Neural progenitor cell (in vitro differentiated cells): ENCODE results near the gene ARL13A. TPM values are rescaled to one million over a fixed set of nuclear protein-coding genes. Genes with fewer than 3 reads are reported as not detected.

Source experiments
- DNase-seq: peaks from one replicate; pipeline ENCODE4 v3.0.0-alpha.2; 2016; ENCODE audit warnings: low spot score
- H2AFZ ChIP-seq: fragments of 200-600 bp; sonication (generic); replicated peaks from 2 replicates; pipeline ENCODE4 v1.6.1; 2016; ENCODE audit warnings: antibody characterized with exemption
- H3F3A ChIP-seq: fragments of 200-600 bp; sonication (generic); 2 replicates; pipeline ENCODE4 v1.6.1; 2016; ENCODE audit warnings: antibody characterized with exemption, low read depth
- H3K27ac ChIP-seq: fragments of 200-600 bp; sonication (generic); 2 replicates; pipeline ENCODE4 v1.5.1; 2016; ENCODE audit warnings: mild to moderate bottlenecking
- H3K27me3 ChIP-seq: fragments of 200-600 bp; sonication (generic); 2 replicates; pipeline ENCODE4 v1.6.1; 2016; ENCODE audit warnings: mild to moderate bottlenecking, moderate library complexity
- H3K36me3 ChIP-seq: fragments of 200-600 bp; sonication (generic); 2 replicates; pipeline ENCODE4 v1.5.1; 2016
- H3K4me1 ChIP-seq: fragments of 200-600 bp; sonication (generic); 2 replicates; pipeline ENCODE4 v1.6.1; 2016; ENCODE audit warnings: mixed run types
- H3K4me2 ChIP-seq: fragments of 200-600 bp; sonication (generic); 2 replicates; pipeline ENCODE4 v1.6.1; 2016
- H3K4me3 ChIP-seq: fragments of 200-600 bp; sonication (generic); 2 replicates; pipeline ENCODE4 v1.5.1; 2016
- H3K79me2 ChIP-seq: fragments of 200-600 bp; sonication (generic); 2 replicates; pipeline ENCODE4 v1.6.1; 2016; ENCODE audit warnings: low read depth
- H3K9ac ChIP-seq: fragments of 200-600 bp; sonication (generic); 2 replicates; pipeline ENCODE4 v1.6.1; 2016
- H3K9me3 ChIP-seq: fragments of 200-600 bp; sonication (generic); 2 replicates; pipeline ENCODE4 v1.5.1; 2016; ENCODE audit warnings: low read depth
- H4K20me1 ChIP-seq: fragments of 200-600 bp; sonication (generic); 2 replicates; pipeline ENCODE4 v1.6.1; 2016; ENCODE audit warnings: low read depth
- H3K27ac Mint-ChIP-seq: 3 replicates; pipeline ENCODE4 v1.8.0; 2021; ENCODE audit warnings: mixed read lengths
- H3K27me3 Mint-ChIP-seq: 2 replicates; pipeline ENCODE4 v1.8.0; 2022; ENCODE audit warnings: low read depth, mild to moderate bottlenecking, inconsistent platforms, moderate library complexity, mixed read lengths; ENCODE audit not compliant: insufficient read depth
- H3K36me3 Mint-ChIP-seq: 3 replicates; pipeline ENCODE4 v1.8.0; 2021; ENCODE audit warnings: mixed read lengths
- H3K4me1 Mint-ChIP-seq: 3 replicates; pipeline ENCODE4 v1.8.0; 2021; ENCODE audit warnings: mixed read lengths
- H3K4me3 Mint-ChIP-seq: 3 replicates; pipeline ENCODE4 v1.8.0; 2021; ENCODE audit warnings: mild to moderate bottlenecking, moderate library complexity, mixed read lengths
- H3K9me3 Mint-ChIP-seq: 3 replicates; pipeline ENCODE4 v1.8.0; 2020; ENCODE audit warnings: mixed read lengths
- EZH2 ChIP-seq: fragments of 200-600 bp; sonication (generic); IDR thresholded peaks from 2 replicates; pipeline ENCODE4 v1.6.1; 2017; ENCODE audit warnings: antibody characterized with exemption, mild to moderate bottlenecking, moderate library complexity
- EZH2phosphoT487 ChIP-seq: fragments of 200-600 bp; sonication (generic); IDR thresholded peaks from 2 replicates; pipeline ENCODE4 v1.6.1; 2017; ENCODE audit warnings: antibody characterized with exemption
- total RNA-seq: library from RNA; depleted of rRNA; stranded (reverse); fragments of >200 nt; gene quantifications from 2 replicates; pipeline ENCODE4 v1.2.3, GENCODE V29; 2015; ENCODE audit warnings: low replicate concordance
- TF ChIP-seq, protein P1 (sequence below): fragments of 200-600 bp; sonication (generic); IDR thresholded peaks from 2 replicates; pipeline ENCODE4 v1.5.1; 2017; ENCODE audit warnings: antibody characterized with exemption, mild to moderate bottlenecking

ARL13A gene
- total RNA-seq, 1 donor from 2014 or later, result 0.36 TPM

DNA sequence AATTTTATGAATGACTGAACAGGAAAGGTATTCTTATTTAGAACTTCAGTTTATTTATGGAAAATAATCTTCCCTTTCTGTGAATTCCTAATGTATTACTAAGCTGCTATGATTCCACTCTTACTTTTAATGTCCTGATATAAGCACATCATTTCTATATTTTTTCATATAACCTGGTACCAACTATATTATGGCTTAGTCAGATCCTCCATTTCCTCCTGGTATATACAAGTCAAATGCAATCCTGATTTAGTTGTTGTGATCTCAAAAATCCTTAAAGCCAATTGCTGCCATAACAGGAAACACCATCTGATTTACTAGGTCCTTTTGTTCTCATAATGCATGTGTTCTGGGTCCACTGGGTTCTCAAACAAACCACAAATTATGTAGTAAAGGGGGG lies 55.6 kb downstream of the ARL13A start:
- Histone ChIP-seq H3K27ac (no peak overlapping the region), H3K4me1 (no peaks in the 10 kb centered on the region), H3K4me3 (no peak overlapping the region), H3F3A (no peaks in the 10 kb centered on the region), H3K4me2 (no peak overlapping the region), H3K36me3 (no peaks in the 10 kb centered on the region), H3K9ac (no peak overlapping the region), H4K20me1 (no peaks in the 10 kb centered on the region), H3K9me3 (no peaks in the 10 kb centered on the region), H2AFZ (no peak overlapping the region), H3K27me3 (no peaks in the 10 kb centered on the region), H3K79me2 (no peaks in the 10 kb centered on the region)
- DNase-seq, result no peak
- Mint-ChIP-seq H3K4me1 (no peaks in the 10 kb centered on the region), H3K9me3 (peaks cover 9% of the 10 kb centered on the region), H3K27ac (no peak overlapping the region), H3K4me3 (no peak overlapping the region), H3K36me3 (peaks cover 16% of the 10 kb centered on the region), H3K27me3 (no peaks in the 10 kb centered on the region)
- TF ChIP-seq EZH2phosphoT487, result no peak
- TF ChIP-seq EZH2, result no peak
- TF ChIP-seq, protein P1, sequence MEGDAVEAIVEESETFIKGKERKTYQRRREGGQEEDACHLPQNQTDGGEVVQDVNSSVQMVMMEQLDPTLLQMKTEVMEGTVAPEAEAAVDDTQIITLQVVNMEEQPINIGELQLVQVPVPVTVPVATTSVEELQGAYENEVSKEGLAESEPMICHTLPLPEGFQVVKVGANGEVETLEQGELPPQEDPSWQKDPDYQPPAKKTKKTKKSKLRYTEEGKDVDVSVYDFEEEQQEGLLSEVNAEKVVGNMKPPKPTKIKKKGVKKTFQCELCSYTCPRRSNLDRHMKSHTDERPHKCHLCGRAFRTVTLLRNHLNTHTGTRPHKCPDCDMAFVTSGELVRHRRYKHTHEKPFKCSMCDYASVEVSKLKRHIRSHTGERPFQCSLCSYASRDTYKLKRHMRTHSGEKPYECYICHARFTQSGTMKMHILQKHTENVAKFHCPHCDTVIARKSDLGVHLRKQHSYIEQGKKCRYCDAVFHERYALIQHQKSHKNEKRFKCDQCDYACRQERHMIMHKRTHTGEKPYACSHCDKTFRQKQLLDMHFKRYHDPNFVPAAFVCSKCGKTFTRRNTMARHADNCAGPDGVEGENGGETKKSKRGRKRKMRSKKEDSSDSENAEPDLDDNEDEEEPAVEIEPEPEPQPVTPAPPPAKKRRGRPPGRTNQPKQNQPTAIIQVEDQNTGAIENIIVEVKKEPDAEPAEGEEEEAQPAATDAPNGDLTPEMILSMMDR, result no peak

DNA sequence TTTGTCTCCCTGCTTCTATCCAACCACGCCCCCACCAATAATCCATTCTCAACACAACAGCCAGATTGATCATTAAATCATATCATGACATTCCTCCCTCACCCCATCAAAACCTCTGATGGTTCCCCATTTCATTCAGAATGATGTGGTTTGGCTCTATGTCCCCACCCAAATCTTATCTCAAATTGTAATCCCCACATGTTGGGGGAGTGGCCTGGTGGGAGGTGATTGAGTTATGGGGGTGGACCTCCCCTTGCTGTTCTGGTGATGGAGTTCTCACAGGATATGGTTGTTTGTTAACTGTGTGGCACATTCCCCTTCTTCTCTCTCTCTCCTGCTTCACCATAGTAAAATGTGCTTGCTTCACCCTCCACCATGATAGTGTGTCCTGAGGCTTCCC lies 59.1 kb downstream of the ARL13A start:
- peaks cover 12% of the 10 kb centered on the region for H3K36me3 Mint-ChIP-seq

DNA sequence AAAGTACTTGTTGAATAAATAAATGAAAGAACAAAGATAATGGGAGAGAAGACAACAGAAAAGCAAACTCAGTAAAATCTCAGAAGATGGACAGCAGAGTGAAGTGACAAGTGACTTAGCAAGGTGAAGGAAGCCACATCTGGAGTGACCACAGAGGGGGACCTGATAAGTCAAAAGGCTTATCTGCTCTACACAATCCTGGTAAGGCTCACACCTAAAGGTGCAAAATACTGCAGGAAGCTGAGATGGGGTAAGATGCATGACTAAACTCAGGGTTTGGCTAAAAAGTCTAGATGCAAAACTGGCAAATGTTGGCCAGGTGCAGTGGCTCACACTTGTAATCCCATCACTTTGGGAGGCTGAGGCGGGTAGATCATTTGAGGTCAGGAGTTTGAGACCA lies 60.2 kb downstream of the ARL13A start:
- H3K4me3 ChIP-seq, result no peak overlapping the region
- no peaks in the 10 kb centered on the region for H3K36me3 ChIP-seq
- H2AFZ ChIP-seq, result no peak overlapping the region
- no peak for DNase-seq
- no peaks in the 10 kb centered on the region for H3K79me2 ChIP-seq
- Mint-ChIP-seq H3K9me3 (peaks cover 7% of the 10 kb centered on the region), H3K4me1 (no peaks in the 10 kb centered on the region), H3K36me3 (peaks cover 12% of the 10 kb centered on the region), H3K27ac (no peak overlapping the region), H3K4me3 (no peak overlapping the region), H3K27me3 (no peaks in the 10 kb centered on the region)
- H3K9me3 ChIP-seq, result no peaks in the 10 kb centered on the region
- no peaks in the 10 kb centered on the region for H3F3A ChIP-seq
- H3K9ac ChIP-seq, result no peak overlapping the region
- no peak overlapping the region for H3K4me2 ChIP-seq
- H3K27me3 ChIP-seq, result no peaks in the 10 kb centered on the region
- H3K4me1 ChIP-seq, result no peaks in the 10 kb centered on the region
- TF ChIP-seq, protein P1, result no peak
- H3K27ac ChIP-seq, result no peak overlapping the region
- no peaks in the 10 kb centered on the region for H4K20me1 ChIP-seq

More for the DNA sequence above, 59.1 kb downstream of the ARL13A start:
- Histone ChIP-seq H3K4me1 (no peaks in the 10 kb centered on the region), H3K27ac (no peak overlapping the region), H3K9me3 (no peaks in the 10 kb centered on the region), H3K9ac (no peak overlapping the region), H2AFZ (no peak overlapping the region), H3K27me3 (no peaks in the 10 kb centered on the region), H3F3A (no peaks in the 10 kb centered on the region), H3K4me2 (no peak overlapping the region), H3K4me3 (no peak overlapping the region), H4K20me1 (no peaks in the 10 kb centered on the region), H3K79me2 (no peaks in the 10 kb centered on the region), H3K36me3 (no peaks in the 10 kb centered on the region)
- TF ChIP-seq EZH2 (no peak), EZH2phosphoT487 (no peak)
- TF ChIP-seq, protein P1, result no peak
- Mint-ChIP-seq H3K27ac (no peak overlapping the region), H3K27me3 (no peaks in the 10 kb centered on the region), H3K4me3 (no peak overlapping the region), H3K4me1 (no peaks in the 10 kb centered on the region), H3K9me3 (peaks cover 7% of the 10 kb centered on the region)
- no peak for DNase-seq

DNA sequence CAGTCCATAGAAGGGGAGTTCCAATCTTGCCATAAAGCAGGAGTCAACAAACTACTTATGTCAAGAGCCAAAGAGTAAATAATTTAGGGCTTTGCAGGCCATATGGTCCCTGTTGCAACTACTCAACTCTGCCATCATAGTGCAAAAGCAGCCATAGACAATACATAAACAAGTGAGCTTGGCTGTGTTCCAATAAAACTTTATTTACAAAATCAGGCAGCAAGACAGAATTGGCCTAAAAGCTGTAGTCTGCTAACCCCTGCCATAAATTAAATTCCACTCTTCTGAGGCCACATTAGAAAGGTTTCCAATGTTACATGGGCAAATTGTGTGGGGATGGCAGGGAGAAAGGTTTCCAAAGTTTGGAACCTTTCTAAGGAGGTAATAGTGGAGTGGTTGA lies 67.7 kb downstream of the ARL13A start:
- H4K20me1 ChIP-seq, result no peaks in the 10 kb centered on the region
- no peaks in the 10 kb centered on the region for H3K36me3 ChIP-seq
- H3K9me3 ChIP-seq, result no peaks in the 10 kb centered on the region
- H3K27ac Mint-ChIP-seq, result no peak overlapping the region
- H3K27ac ChIP-seq, result no peak overlapping the region
- H3K27me3 ChIP-seq, result no peaks in the 10 kb centered on the region
- H3F3A ChIP-seq, result no peaks in the 10 kb centered on the region
- H3K4me1 ChIP-seq, result no peaks in the 10 kb centered on the region
- no peak overlapping the region for H3K4me3 ChIP-seq
- H3K4me2 ChIP-seq, result no peak overlapping the region
- peaks cover 5% of the 10 kb centered on the region for H3K9me3 Mint-ChIP-seq
- H3K4me1 Mint-ChIP-seq, result no peaks in the 10 kb centered on the region
- TF ChIP-seq EZH2phosphoT487, result no peak
- TF ChIP-seq EZH2, result no peak
- TF ChIP-seq, protein P1, result no peak
- H3K27me3 Mint-ChIP-seq, result peaks cover 2% of the 10 kb centered on the region
- H3K36me3 Mint-ChIP-seq, result peaks cover 4% of the 10 kb centered on the region
- no peak overlapping the region for H3K9ac ChIP-seq
- H3K79me2 ChIP-seq, result no peaks in the 10 kb centered on the region
- no peak overlapping the region for H3K4me3 Mint-ChIP-seq
- DNase-seq, result no peak
- H2AFZ ChIP-seq, result no peak overlapping the region
